Measurements from ENCODE around the gene GPR62.

GRCh38 chr3:51987568-51987967 lies 32.4 kb downstream of the GPR62 start:
- TF ChIP-seq FOSL1 (IDR thresholded peaks at IDR 0.05; ENCODE audit: insufficient read depth, low read depth, low read length) (no peak), CTCF (IDR thresholded peaks at IDR 0.05; ENCODE audit: control extremely low read depth in 1 of 3, insufficient read depth in 1 of 3, low read depth in 1 of 3, low read length in 3 of 3) (no peak), POLR2A (IDR thresholded peaks at IDR 0.05; ENCODE audit: control extremely low read depth in 1 of 2, low read depth in 2 of 2, low read length in 2 of 2) (no peak), MAFK (IDR thresholded peaks at IDR 0.05; ENCODE audit: low read depth, low read length) (no peak)

All from H1 (cell line).